ENCODE data around the gene KIRREL3. TPM values are rescaled to one million over a fixed set of nuclear protein-coding genes. Genes with fewer than 3 reads are reported as not detected.

KIRREL3 gene
- total and polyA plus RNA-seq, 7 experiments from 2014 or later, result not detected

- H3K4me1 ChIP-seq (ENCODE audit: control insufficient read depth in 2 of 2, insufficient read depth in 2 of 2, low read length in 2 of 2), result peaks cover 0 to 13% of the 10 kb centered on the region in 2 donors
- no peaks in the 10 kb centered on the region for H3K9me3 Mint-ChIP-seq
- no peak overlapping the region for H3K27ac ChIP-seq (ENCODE audit: low read depth, low read length)
- H3K9me3 ChIP-seq (ENCODE audit: control insufficient read depth in 2 of 3, low read length in 3 of 3), result no peaks in the 10 kb centered on the region
- POLR2A ChIA-PET, result interaction anchor here (0.6 kb wide), 1 partner anchor 194 kb away, joined by 4 read pairs; no protein-coding TSS in a partner anchor
- H3K27me3 Mint-ChIP-seq, result peaks cover 0 to 2% (median 0%) of the 10 kb centered on the region in 5 donors
- intact Hi-C loops (cut with micrococcal nuclease), result no loop called here
- H3K4me1 Mint-ChIP-seq, result peaks cover 10 to 29% (median 19%) of the 10 kb centered on the region in 7 donors
- CTCF ChIA-PET, result interaction anchor here (0.7 to 1.1 kb wide), 2 partner anchors 36 to 37 kb away, joined by 3 read pairs; no protein-coding TSS in a partner anchor
- H3K27me3 ChIP-seq (ENCODE audit: control insufficient read depth in 2 of 2, insufficient read depth in 2 of 2, low read length in 2 of 2), result no peaks in the 10 kb centered on the region
- ATAC-seq (no peak), DNase-seq (peak in 6 of 9 donors; percentile 11 to 28 (median 21))
- H3K27ac Mint-ChIP-seq, result peak overlapping the region in 8 of 9 donors; percentile 22 to 85 (median 46)
- no peaks in the 10 kb centered on the region for H3K36me3 ChIP-seq (ENCODE audit: control insufficient read depth in 2 of 3, insufficient read depth in 3 of 3, low read length in 3 of 3)
- peak overlapping the region in 6 of 10 donors; percentile 39 to 69 (median 52) for H3K4me3 Mint-ChIP-seq
- no peak overlapping the region for H3K4me3 ChIP-seq (ENCODE audit: low read length)
- H3K36me3 Mint-ChIP-seq, result no peaks in the 10 kb centered on the region
These were observed 522.9 kb downstream of the KIRREL3 start for GRCh38 chr11:126477535-126478305.

GRCh38 chr11:126476977-126477376 lies 523.6 kb downstream of the KIRREL3 start:
- Histone ChIP-seq H3K27ac (ENCODE audit: low read depth, low read length) (no peak overlapping the region), H3K27me3 (ENCODE audit: control insufficient read depth in 2 of 2, insufficient read depth in 2 of 2, low read length in 2 of 2) (no peaks in the 10 kb centered on the region), H3K9me3 (ENCODE audit: control insufficient read depth in 2 of 3, low read length in 3 of 3) (no peaks in the 10 kb centered on the region), H3K4me1 (ENCODE audit: control insufficient read depth in 2 of 2, insufficient read depth in 2 of 2, low read length in 2 of 2) (peaks cover 0 to 13% of the 10 kb centered on the region in 2 donors), H3K36me3 (ENCODE audit: control insufficient read depth in 2 of 3, insufficient read depth in 3 of 3, low read length in 3 of 3) (no peaks in the 10 kb centered on the region), H3K4me3 (ENCODE audit: low read length) (no peak overlapping the region)
- Mint-ChIP-seq H3K9me3 (no peaks in the 10 kb centered on the region), H3K4me3 (peak overlapping the region in 1 of 10 donors; percentile 66), H3K27ac (no peak overlapping the region), H3K36me3 (no peaks in the 10 kb centered on the region), H3K4me1 (peaks cover 10 to 29% (median 19%) of the 10 kb centered on the region in 7 donors), H3K27me3 (peaks cover 0 to 2% (median 0%) of the 10 kb centered on the region in 5 donors)
- intact Hi-C loops (cut with micrococcal nuclease), result no loop called here
- ChIA-PET POLR2A (no interaction called here), CTCF (no interaction called here)
- ATAC-seq (no peak), DNase-seq (no peak)

GRCh38 chr11:126476266-126476924 lies 524.2 kb downstream of the KIRREL3 start:
- CTCF ChIA-PET, result no interaction called here
- intact Hi-C loops (cut with micrococcal nuclease), result no loop called here
- Mint-ChIP-seq H3K4me1 (peaks cover 11 to 29% (median 19%) of the 10 kb centered on the region in 7 donors), H3K9me3 (no peaks in the 10 kb centered on the region), H3K27ac (peak overlapping the region in 1 of 9 donors; percentile 13), H3K4me3 (no peak overlapping the region), H3K27me3 (no peaks in the 10 kb centered on the region), H3K36me3 (no peaks in the 10 kb centered on the region)
- Histone ChIP-seq H3K27ac (ENCODE audit: low read depth, low read length) (no peak overlapping the region), H3K36me3 (ENCODE audit: control insufficient read depth in 2 of 3, insufficient read depth in 3 of 3, low read length in 3 of 3) (no peaks in the 10 kb centered on the region), H3K9me3 (ENCODE audit: control insufficient read depth in 2 of 3, low read length in 3 of 3) (no peaks in the 10 kb centered on the region), H3K27me3 (ENCODE audit: control insufficient read depth in 2 of 2, insufficient read depth in 2 of 2, low read length in 2 of 2) (no peaks in the 10 kb centered on the region), H3K4me1 (ENCODE audit: control insufficient read depth in 2 of 2, insufficient read depth in 2 of 2, low read length in 2 of 2) (peaks cover 0 to 13% of the 10 kb centered on the region in 2 donors), H3K4me3 (ENCODE audit: low read length) (no peak overlapping the region)
- POLR2A ChIA-PET, result interaction anchor here (0.7 kb wide), 1 partner anchor 14 kb away, joined by 3 read pairs; no protein-coding TSS in a partner anchor
- DNase-seq, result no peak
- ATAC-seq, result no peak

GRCh38 chr11:126475014-126475991 lies 525.3 kb downstream of the KIRREL3 start:
- H3K4me1 Mint-ChIP-seq, result peaks cover 6 to 24% (median 10%) of the 10 kb centered on the region in 7 donors
- no peak overlapping the region for H3K4me3 Mint-ChIP-seq
- CTCF ChIA-PET, result no interaction called here
- no peaks in the 10 kb centered on the region for H3K9me3 Mint-ChIP-seq
- no peak for ATAC-seq
- POLR2A ChIA-PET, result interaction anchor here (0.7 kb wide), 1 partner anchor 13 kb away, joined by 3 read pairs; no protein-coding TSS in a partner anchor
- H3K27ac Mint-ChIP-seq, result no peak overlapping the region
- intact Hi-C loops (cut with micrococcal nuclease), result no loop called here
- Histone ChIP-seq H3K36me3 (ENCODE audit: control insufficient read depth in 2 of 3, insufficient read depth in 3 of 3, low read length in 3 of 3) (no peaks in the 10 kb centered on the region), H3K9me3 (ENCODE audit: control insufficient read depth in 2 of 3, low read length in 3 of 3) (no peaks in the 10 kb centered on the region), H3K4me3 (ENCODE audit: low read length) (no peak overlapping the region), H3K27ac (ENCODE audit: low read depth, low read length) (no peak overlapping the region), H3K4me1 (ENCODE audit: control insufficient read depth in 2 of 2, insufficient read depth in 2 of 2, low read length in 2 of 2) (peaks cover 0 to 13% of the 10 kb centered on the region in 2 donors), H3K27me3 (ENCODE audit: control insufficient read depth in 2 of 2, insufficient read depth in 2 of 2, low read length in 2 of 2) (no peaks in the 10 kb centered on the region)
- DNase-seq, result no peak
- H3K36me3 Mint-ChIP-seq, result no peaks in the 10 kb centered on the region
- no peaks in the 10 kb centered on the region for H3K27me3 Mint-ChIP-seq

GRCh38 chr11:126474220-126474619 lies 526.4 kb downstream of the KIRREL3 start:
- CTCF ChIA-PET, result no interaction called here

GRCh38 chr11:126473269-126473668 lies 527.3 kb downstream of the KIRREL3 start:
- H3K4me3 ChIP-seq (ENCODE audit: low read length), result no peak overlapping the region
- no peaks in the 10 kb centered on the region for H3K27me3 ChIP-seq (ENCODE audit: control insufficient read depth in 2 of 2, insufficient read depth in 2 of 2, low read length in 2 of 2)
- POLR2A ChIA-PET, result no interaction called here
- H3K36me3 ChIP-seq (ENCODE audit: control insufficient read depth in 2 of 3, insufficient read depth in 3 of 3, low read length in 3 of 3), result no peaks in the 10 kb centered on the region
- Mint-ChIP-seq H3K36me3 (no peaks in the 10 kb centered on the region), H3K9me3 (no peaks in the 10 kb centered on the region), H3K4me1 (peaks cover 4 to 11% (median 6%) of the 10 kb centered on the region in 7 donors), H3K27ac (no peak overlapping the region), H3K4me3 (no peak overlapping the region), H3K27me3 (no peaks in the 10 kb centered on the region)
- H3K27ac ChIP-seq (ENCODE audit: low read depth, low read length), result no peak overlapping the region
- H3K9me3 ChIP-seq (ENCODE audit: control insufficient read depth in 2 of 3, low read length in 3 of 3), result no peaks in the 10 kb centered on the region
- DNase-seq (no peak), ATAC-seq (no peak)
- CTCF ChIA-PET, result interaction anchor here (0.6 kb wide), 1 partner anchor 521 kb away, joined by 4 read pairs; no protein-coding TSS in a partner anchor
- H3K4me1 ChIP-seq (ENCODE audit: control insufficient read depth in 2 of 2, insufficient read depth in 2 of 2, low read length in 2 of 2), result peaks cover 0 to 10% of the 10 kb centered on the region in 2 donors
- intact Hi-C loops (cut with micrococcal nuclease), result no loop called here

More at GRCh38 chr11:126474220-126474619, 526.4 kb downstream of the KIRREL3 start:
- Histone ChIP-seq H3K36me3 (ENCODE audit: control insufficient read depth in 2 of 3, insufficient read depth in 3 of 3, low read length in 3 of 3) (no peaks in the 10 kb centered on the region), H3K9me3 (ENCODE audit: control insufficient read depth in 2 of 3, low read length in 3 of 3) (no peaks in the 10 kb centered on the region), H3K4me3 (ENCODE audit: low read length) (no peak overlapping the region), H3K27ac (ENCODE audit: low read depth, low read length) (no peak overlapping the region), H3K27me3 (ENCODE audit: control insufficient read depth in 2 of 2, insufficient read depth in 2 of 2, low read length in 2 of 2) (no peaks in the 10 kb centered on the region), H3K4me1 (ENCODE audit: control insufficient read depth in 2 of 2, insufficient read depth in 2 of 2, low read length in 2 of 2) (peaks cover 0 to 13% of the 10 kb centered on the region in 2 donors)
- no peak overlapping the region for H3K27ac Mint-ChIP-seq
- ATAC-seq (no peak), DNase-seq (no peak)
- no peaks in the 10 kb centered on the region for H3K9me3 Mint-ChIP-seq
- POLR2A ChIA-PET, result no interaction called here
- no peaks in the 10 kb centered on the region for H3K27me3 Mint-ChIP-seq
- intact Hi-C loops (cut with micrococcal nuclease), result no loop called here
- no peak overlapping the region for H3K4me3 Mint-ChIP-seq
- H3K36me3 Mint-ChIP-seq, result no peaks in the 10 kb centered on the region
- H3K4me1 Mint-ChIP-seq, result peaks cover 6 to 17% (median 10%) of the 10 kb centered on the region in 7 donors
